HG03558 (cell line): ENCODE results near the gene RHOT2.

Source experiments
- ATAC-seq: cut with Tn5 transposase; IDR thresholded peaks from one replicate; pipeline ENCODE4 v1.9.1; 2021; ENCODE audit warnings: moderate number of reproducible peaks; ENCODE audit not compliant: unreplicated experiment; ENCODE audit errors: extremely low read depth

The RHOT2 gene

DNA sequence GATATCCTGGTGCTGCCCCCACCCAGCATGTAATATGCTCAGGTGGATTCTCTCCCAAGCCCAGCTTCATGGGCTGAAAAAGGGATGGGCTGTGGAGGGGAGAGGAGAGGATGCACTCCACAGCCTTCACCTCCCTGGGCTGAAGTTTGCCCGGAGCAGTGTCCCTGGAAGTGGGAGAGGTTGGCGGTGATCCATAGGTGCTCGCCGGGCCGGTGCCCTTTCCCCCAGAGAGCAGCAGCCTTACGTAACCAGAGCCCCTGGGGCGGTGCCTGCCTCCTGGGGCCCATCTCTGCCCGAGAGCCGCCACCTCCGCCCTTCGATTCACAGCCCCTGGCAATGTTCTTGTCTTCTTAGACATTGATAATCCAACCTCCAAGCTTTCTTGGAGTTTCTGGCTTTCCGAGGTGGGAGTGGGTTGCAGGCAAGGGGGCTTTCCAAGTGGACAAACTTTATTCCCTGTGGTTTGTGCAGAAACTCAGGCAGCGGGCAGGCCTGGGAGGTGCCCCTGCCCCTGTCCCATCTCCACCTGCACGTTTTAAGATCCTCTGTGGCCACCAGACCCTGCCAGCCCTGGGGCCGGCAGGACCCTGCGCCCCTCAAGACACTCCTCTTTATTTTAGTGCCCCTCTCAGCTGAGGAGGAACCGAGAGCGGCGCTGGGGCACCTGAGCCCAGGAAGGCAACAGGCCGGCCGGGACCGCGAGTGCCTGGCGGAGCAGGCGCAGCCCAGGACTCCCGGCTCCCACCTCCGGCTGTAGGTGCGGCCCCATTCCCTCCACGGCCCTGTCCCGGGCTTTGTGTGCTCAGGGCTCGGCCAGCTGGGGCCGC is 21.9 kb upstream of the RHOT2 start:
- ATAC-seq = no peak

DNA sequence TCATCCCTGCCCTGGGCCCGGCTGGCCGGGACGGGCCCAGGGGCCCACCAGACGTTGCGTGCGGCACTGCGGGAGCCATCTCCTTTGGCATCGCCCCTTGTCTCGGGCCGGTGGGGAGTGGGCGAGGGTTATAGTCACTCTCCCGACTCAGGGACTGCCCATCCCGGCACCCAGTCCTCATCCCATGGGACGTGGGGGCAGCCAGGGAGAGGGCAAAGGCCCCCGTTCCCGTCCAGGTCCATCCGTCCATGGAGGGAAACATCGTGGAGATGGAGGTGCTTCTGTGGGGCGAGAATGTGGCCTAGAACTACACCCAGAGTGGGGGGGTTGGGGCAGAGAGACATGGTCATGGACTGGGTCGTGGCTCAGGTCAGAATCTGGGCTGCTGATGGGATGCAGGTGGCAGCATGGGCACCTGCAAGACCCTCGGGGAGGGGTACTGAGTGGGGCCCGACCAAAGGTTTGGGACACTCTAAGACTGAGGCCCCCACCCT is 21.2 kb upstream of the RHOT2 start:
- no peak for ATAC-seq

DNA sequence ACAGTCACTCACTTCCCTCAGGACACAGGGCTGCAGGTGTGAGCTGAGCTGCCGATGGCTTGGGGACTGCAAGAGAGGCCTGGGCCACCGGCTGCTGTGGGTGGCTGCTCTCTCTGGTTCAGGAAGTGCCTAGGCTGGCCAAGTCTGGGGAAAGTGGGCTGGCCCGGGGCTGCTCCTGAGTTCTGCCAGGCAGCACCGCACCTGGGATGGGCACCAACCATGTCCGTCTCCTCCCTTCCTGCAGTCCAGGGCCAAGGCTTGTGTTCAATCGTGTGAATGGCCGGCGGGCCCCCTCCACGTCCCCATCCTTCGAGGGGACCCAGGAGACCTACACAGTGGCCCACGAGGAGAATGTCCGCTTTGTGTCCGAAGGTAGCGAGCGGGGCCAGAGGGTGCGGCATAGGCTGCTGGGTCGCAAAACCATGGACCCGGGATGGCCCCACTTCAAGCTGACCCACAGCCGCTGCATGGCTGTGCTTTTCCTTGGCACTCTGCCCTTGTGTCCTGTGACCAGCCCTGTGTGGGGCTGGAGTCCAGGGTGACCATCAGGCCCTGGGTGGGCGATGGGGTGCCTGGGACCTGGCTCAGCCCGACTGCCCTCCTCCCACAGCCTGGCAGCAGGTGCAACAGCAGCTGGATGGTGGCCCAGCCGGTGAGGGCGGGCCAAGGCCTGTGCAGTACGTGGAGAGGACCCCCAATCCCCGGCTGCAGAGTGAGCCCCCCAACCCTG is 20.6 kb upstream of the RHOT2 start:
- ATAC-seq = no peak

DNA sequence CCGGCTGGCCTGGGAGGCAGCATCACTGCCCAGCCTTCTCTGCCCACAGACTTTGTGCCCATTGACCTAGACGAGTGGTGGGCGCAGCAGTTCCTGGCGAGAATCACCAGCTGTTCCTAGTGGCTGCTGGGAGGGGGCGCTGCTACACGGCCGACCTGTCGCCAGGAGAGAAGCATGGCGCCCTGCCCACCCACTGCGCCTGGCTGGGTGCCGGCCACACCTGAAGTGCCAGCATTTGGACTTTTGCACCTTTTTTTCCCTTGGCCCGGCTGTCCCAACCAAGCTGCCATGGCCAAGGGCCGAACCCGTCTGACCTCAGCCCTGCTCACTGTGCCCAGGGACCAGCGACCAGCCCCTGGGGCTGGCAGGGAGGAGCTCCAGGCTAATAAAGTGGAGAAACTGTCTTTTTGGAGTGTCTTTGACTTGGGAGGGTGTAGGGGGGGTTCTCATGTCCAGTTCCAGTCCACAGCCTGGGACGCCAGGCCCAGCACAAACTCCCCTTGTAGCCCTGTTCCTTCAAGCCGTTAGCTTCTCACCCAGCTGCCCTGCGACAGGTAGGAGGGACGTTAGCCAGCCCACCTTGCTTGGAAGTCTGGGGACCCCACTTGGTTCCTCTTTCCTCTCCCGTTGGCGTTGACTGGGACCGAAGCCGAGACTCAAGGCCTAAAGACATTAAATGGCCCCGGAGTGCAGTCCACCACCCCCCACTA is 19.7 kb upstream of the RHOT2 start:
- ATAC-seq = no peak

- peak; percentile 46 for ATAC-seq
Observed at GRCh38 chr16:648781-649589, 18.9 kb upstream of the RHOT2 start, which contains the start of gene WDR90. TSS of gene WDR90 (plus strand) at chr16:649365. CDS start at chr16:649417, 52 bp downstream.

- no peak for ATAC-seq
Observed at GRCh38 chr16:649631-650030, 18.3 kb upstream of the RHOT2 start.

DNA sequence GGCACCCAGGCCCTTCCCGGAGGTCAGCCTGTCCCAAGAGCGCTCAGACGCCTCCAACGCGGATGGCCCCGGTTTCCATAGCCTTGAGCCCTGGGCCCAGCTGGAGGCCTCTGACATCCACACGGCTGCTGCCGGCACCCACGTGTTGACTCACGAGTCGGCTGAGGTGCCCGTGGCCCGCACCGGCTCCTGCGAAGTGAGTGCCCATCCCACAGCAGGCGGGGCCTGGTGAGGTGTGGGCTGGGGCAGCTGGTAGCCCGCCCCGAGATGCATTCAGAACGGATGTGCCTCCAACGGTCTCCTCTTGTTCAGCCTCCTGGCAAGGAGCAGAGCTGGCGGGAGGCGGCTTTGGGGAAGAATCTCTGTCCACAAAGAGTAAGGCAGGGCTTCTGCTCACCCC is 16.1 kb upstream of the RHOT2 start:
- ATAC-seq = no peak

- no peak for ATAC-seq
Observed at GRCh38 chr16:652454-653305, 15.3 kb upstream of the RHOT2 start.

GRCh38 chr16:654034-654433 is 13.9 kb upstream of the RHOT2 start:
- ATAC-seq = no peak

GRCh38 chr16:657487-657886 is 10.4 kb upstream of the RHOT2 start:
- no peak for ATAC-seq

- no peak for ATAC-seq
Observed at GRCh38 chr16:658679-659571, 9.0 kb upstream of the RHOT2 start.

- ATAC-seq = no peak
Observed at GRCh38 chr16:659618-660017, 8.3 kb upstream of the RHOT2 start.

GRCh38 chr16:660132-660458 is 7.8 kb upstream of the RHOT2 start:
- no peak for ATAC-seq

GRCh38 chr16:660459-661183 is 7.3 kb upstream of the RHOT2 start:
- no peak for ATAC-seq

DNA sequence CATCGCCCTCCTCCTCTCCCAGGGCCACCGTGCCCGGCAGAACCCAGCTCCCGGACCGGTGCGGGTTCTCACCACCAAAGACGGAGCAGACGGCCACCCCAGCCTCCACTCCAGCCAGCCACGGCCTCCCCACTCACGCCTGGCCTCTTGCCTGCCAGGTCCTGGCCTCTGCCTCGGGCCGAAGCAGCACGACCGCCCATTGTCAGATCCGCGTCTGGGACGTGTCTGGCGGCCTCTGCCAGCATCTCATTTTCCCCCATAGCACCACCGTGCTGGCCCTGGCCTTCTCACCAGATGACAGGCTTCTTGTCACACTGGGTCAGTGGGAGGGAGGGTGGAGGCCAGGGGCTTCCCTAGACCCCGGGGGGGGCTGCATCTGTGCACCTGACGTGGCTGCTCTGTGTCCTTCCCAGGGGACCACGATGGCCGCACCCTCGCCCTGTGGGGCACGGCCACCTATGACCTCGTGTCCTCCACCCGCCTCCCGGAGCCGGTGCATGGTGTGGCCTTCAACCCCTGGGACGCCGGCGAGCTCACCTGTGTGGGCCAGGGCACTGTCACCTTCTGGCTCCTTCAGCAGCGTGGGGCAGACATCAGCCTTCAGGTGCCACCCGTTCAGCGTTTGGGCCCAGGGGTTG is 6.6 kb upstream of the RHOT2 start:
- ATAC-seq = no peak

GRCh38 chr16:662095-662494 is 5.8 kb upstream of the RHOT2 start:
- ATAC-seq = no peak

GRCh38 chr16:662597-662996 is 5.3 kb upstream of the RHOT2 start:
- ATAC-seq = no peak
